ENCODE results near the gene PPP6R3. TPM values are rescaled to one million over a fixed set of nuclear protein-coding genes. Genes with fewer than 3 reads are reported as not detected.

PPP6R3 gene
- total and polyA plus RNA-seq, 10 of the 15 experiments (the other 5 are each of a cell fraction or from before 2014, with no cell fraction given) = 12.4 to 123 (median 74.1) TPM

DNA sequence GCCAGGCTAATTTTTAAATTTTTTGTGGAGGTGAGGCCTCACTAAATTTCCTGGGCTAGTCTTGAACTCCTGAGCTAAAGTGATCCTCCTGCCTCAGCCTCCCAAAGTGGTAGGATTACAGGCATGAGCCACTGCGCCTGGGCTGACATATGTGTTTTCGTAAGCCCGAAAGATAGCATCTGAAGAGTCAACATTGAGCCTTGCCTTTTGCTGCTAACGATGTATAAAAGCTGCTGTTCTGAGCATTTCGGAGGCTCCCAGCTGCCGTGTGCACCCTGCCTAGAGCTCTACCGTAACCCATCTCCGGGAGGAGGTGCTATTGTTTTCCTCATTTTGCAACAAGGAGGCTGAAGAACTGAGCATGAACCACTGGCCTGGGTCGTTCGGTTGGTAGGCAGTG is 18.1 kb upstream of the PPP6R3 start:
- in situ Hi-C loops (cut with MboI) = no loop called here
- ChIA-PET SMC1A (ENCODE audit: uncharacterized antibody, unreplicated experiment) (no interaction called here), CTCF (interaction anchor here (0.8 to 1.1 kb wide), 3 partner anchors 144 to 231 kb away, joined by 3 read pairs; no protein-coding TSS in a partner anchor), RAD21 (ENCODE audit: unreplicated experiment) (interaction anchor here (1.4 kb wide), 1 partner anchor 11 kb away, joined by 3 read pairs; no protein-coding TSS in a partner anchor), POLR2A (no interaction called here)
- no peak overlapping the region for H3K9ac ChIP-seq (ENCODE audit: control insufficient read depth, insufficient read depth, low read length)
- no peak overlapping the region for H2AFZ ChIP-seq (ENCODE audit: control insufficient read depth, low read depth, low read length)
- FAIRE-seq (no peak), ATAC-seq (no peak), DNase-seq (ENCODE audit: low read depth, low spot score) (no peak)
- H4K20me1 ChIP-seq (ENCODE audit: control insufficient read depth, insufficient read depth) = no peaks in the 10 kb centered on the region
- peaks cover 5% of the 10 kb centered on the region; the same call in 1 of the 2 replicates for H3K4me1 ChIP-seq (ENCODE audit: control insufficient read depth, insufficient read depth, low read length)
- no peak overlapping the region for H3K4me3 ChIP-seq
- no peak overlapping the region for H3K4me2 ChIP-seq (ENCODE audit: control insufficient read depth, insufficient read depth)
- intact Hi-C loops (cut with micrococcal nuclease; ENCODE audit: unreplicated experiment) = no loop called here
- 90% methylated on average over 10 of the region's 10 CpGs for WGBS (ENCODE audit: insufficient coverage, insufficient replicate concordance, low lambda C conversion rate, missing lambda C conversion rate)
- peaks cover 0 to 5% of the 10 kb centered on the region in 2 experiments; a peak in 3 of 4 replicates for H3K36me3 ChIP-seq (ENCODE audit: control insufficient read depth in 2 of 2, insufficient read depth in 2 of 2, low read length in 1 of 2)
- TF ChIP-seq KAT2A (conservative IDR thresholded peaks at IDR 0.05; ENCODE audit: control insufficient read depth, low read depth, low read length) (no peak), SP1 (IDR thresholded peaks at IDR 0.05; ENCODE audit: low read depth, low read length) (no peak), KDM1A (IDR thresholded peaks at IDR 0.05; ENCODE audit: borderline replicate concordance) (no peak), ATF3 (IDR thresholded peaks at IDR 0.05; ENCODE audit: borderline replicate concordance, extremely low read depth, low read depth, low read length) (no peak), TCF12 (IDR thresholded peaks at IDR 0.05; ENCODE audit: low read depth, low read length) (no peak), JUND (IDR thresholded peaks at IDR 0.05; ENCODE audit: low read depth, low read length) (no peak), EZH2 (IDR thresholded peaks at IDR 0.05; ENCODE audit: borderline replicate concordance, control insufficient read depth, low read depth, low read length) (no peak), CHD1 (IDR thresholded peaks at IDR 0.05; ENCODE audit: low read depth, low read length) (no peak), SPI1 (IDR thresholded peaks at IDR 0.05; ENCODE audit: borderline replicate concordance, insufficient read depth, low read depth, low read length) (no peak), NR2F1 (conservative IDR thresholded peaks at IDR 0.05) (no peak), NRF1 (conservative IDR thresholded peaks at IDR 0.05; ENCODE audit: low read depth, low read length) (no peak), GATAD2B (conservative IDR thresholded peaks at IDR 0.05; ENCODE audit: low read depth) (no peak), NFIC (IDR thresholded peaks at IDR 0.05; ENCODE audit: low read depth, low read length) (no peak), RAD21 (IDR thresholded peaks at IDR 0.05; ENCODE audit: insufficient read depth, low read depth, low read length) (no peak), IKZF2 (IDR thresholded peaks at IDR 0.05) (no peak), MLLT1 (IDR thresholded peaks at IDR 0.05) (no peak), MXI1 (IDR thresholded peaks at IDR 0.05; ENCODE audit: low read depth, low read length) (no peak)
- TF ChIP-seq, protein P1, sequence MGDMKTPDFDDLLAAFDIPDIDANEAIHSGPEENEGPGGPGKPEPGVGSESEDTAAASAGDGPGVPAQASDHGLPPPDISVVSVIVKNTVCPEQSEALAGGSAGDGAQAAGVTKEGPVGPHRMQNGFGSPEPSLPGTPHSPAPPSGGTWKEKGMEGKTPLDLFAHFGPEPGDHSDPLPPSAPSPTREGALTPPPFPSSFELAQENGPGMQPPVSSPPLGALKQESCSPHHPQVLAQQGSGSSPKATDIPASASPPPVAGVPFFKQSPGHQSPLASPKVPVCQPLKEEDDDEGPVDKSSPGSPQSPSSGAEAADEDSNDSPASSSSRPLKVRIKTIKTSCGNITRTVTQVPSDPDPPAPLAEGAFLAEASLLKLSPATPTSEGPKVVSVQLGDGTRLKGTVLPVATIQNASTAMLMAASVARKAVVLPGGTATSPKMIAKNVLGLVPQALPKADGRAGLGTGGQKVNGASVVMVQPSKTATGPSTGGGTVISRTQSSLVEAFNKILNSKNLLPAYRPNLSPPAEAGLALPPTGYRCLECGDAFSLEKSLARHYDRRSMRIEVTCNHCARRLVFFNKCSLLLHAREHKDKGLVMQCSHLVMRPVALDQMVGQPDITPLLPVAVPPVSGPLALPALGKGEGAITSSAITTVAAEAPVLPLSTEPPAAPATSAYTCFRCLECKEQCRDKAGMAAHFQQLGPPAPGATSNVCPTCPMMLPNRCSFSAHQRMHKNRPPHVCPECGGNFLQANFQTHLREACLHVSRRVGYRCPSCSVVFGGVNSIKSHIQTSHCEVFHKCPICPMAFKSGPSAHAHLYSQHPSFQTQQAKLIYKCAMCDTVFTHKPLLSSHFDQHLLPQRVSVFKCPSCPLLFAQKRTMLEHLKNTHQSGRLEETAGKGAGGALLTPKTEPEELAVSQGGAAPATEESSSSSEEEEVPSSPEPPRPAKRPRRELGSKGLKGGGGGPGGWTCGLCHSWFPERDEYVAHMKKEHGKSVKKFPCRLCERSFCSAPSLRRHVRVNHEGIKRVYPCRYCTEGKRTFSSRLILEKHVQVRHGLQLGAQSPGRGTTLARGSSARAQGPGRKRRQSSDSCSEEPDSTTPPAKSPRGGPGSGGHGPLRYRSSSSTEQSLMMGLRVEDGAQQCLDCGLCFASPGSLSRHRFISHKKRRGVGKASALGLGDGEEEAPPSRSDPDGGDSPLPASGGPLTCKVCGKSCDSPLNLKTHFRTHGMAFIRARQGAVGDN (IDR thresholded peaks at IDR 0.05) = no peak
- H3K79me2 ChIP-seq (ENCODE audit: control insufficient read depth, insufficient read depth, low read length) = no peaks in the 10 kb centered on the region
- H3K9me3 ChIP-seq (replicated peaks; ENCODE audit: control insufficient read depth, insufficient read depth, low read length) = no peaks in the 10 kb centered on the region
- BruUV-seq (replicated peaks) = no TSS peak
- H3K27me3 ChIP-seq (replicated peaks in 1 of 2; ENCODE audit: control insufficient read depth in 2 of 2, insufficient read depth in 2 of 2, low read length in 1 of 2) = no peaks in the 10 kb centered on the region
- no peak overlapping the region for H3K27ac ChIP-seq (ENCODE audit: control insufficient read depth, insufficient read depth)
